HG02852 (cell line): Measurements from ENCODE around the gene FGFR2.
"Not testable (repeated sequence)": the region's sequence is repeated elsewhere in the genome, so short reads cannot be mapped to it uniquely, and the experiment has no call there.

Experiments
- ATAC-seq: cut with Tn5 transposase; IDR thresholded peaks from one replicate; pipeline ENCODE4 v1.9.1; 2021; ENCODE audit warnings: mild to moderate bottlenecking, moderate library complexity; ENCODE audit not compliant: unreplicated experiment

The FGFR2 gene

GRCh38 chr10:121556918-121557573 lies 41.2 kb downstream of the FGFR2 start:
- no peak for ATAC-seq

GRCh38 chr10:121556455-121556854 lies 41.8 kb downstream of the FGFR2 start:
- ATAC-seq: no peak

- ATAC-seq: not testable (repeated sequence)
These were observed 43.3 kb downstream of the FGFR2 start for GRCh38 chr10:121554916-121555315.

- ATAC-seq: no peak
These were observed 44.6 kb downstream of the FGFR2 start for GRCh38 chr10:121553511-121554264.

GRCh38 chr10:121552746-121553145 lies 45.5 kb downstream of the FGFR2 start:
- ATAC-seq: no peak

- ATAC-seq: no peak
These were observed 46.9 kb downstream of the FGFR2 start for GRCh38 chr10:121551210-121551885.

GRCh38 chr10:121544301-121544869 lies 53.9 kb downstream of the FGFR2 start:
- no peak for ATAC-seq

GRCh38 chr10:121543545-121543944 lies 54.7 kb downstream of the FGFR2 start:
- ATAC-seq: no peak

- ATAC-seq: no peak
These were observed 56.7 kb downstream of the FGFR2 start for GRCh38 chr10:121541450-121542120.

GRCh38 chr10:121540732-121541395 lies 57.4 kb downstream of the FGFR2 start:
- no peak for ATAC-seq

- ATAC-seq: no peak
These were observed 58.5 kb downstream of the FGFR2 start for GRCh38 chr10:121539786-121540185.

GRCh38 chr10:121536310-121536913 lies 61.8 kb downstream of the FGFR2 start:
- ATAC-seq: no peak

- no peak for ATAC-seq
These were observed 62.9 kb downstream of the FGFR2 start for GRCh38 chr10:121535381-121535780.

GRCh38 chr10:121532292-121532864 lies 65.9 kb downstream of the FGFR2 start:
- ATAC-seq: no peak

GRCh38 chr10:121531830-121532178 lies 66.4 kb downstream of the FGFR2 start:
- ATAC-seq: no peak

GRCh38 chr10:121531076-121531829 lies 67.0 kb downstream of the FGFR2 start:
- no peak for ATAC-seq

GRCh38 chr10:121530481-121531075 lies 67.7 kb downstream of the FGFR2 start:
- no peak for ATAC-seq

GRCh38 chr10:121527690-121528089 lies 70.6 kb downstream of the FGFR2 start:
- ATAC-seq: no peak

- no peak for ATAC-seq
These were observed 71.4 kb downstream of the FGFR2 start for GRCh38 chr10:121526801-121527221.
